Stomach (tissue), 4 donors: Measurements from ENCODE around the gene SEMA5A.

Experiments used
- CTCF ChIP-seq, 7 experiments: fragments of 450-650 bp in 4 of 7; fragments of 200-600 bp in 3 of 7; sonication (generic) in 3 of 7; IDR thresholded peaks; one replicate each; pipeline ENCODE4 v1.5.1; 2016 to 2019; ENCODE audit warnings: antibody characterized with exemption in 7 of 7, control low read depth in 2 of 7, mild to moderate bottlenecking in 1 of 7
- POLR2A ChIP-seq, 4 donors: fragments of 450-650 bp; IDR thresholded peaks; one replicate each; pipeline ENCODE4 v1.6.1; 2016; ENCODE audit warnings: antibody characterized with exemption in 4 of 4, control low read depth in 2 of 4, mild to moderate bottlenecking in 1 of 4, moderate library complexity in 1 of 4
- POLR2AphosphoS5 ChIP-seq, 3 donors: sonication (generic); formaldehyde crosslinking; IDR thresholded peaks; one replicate each; pipeline ENCODE4 v1.6.1; 2016; ENCODE audit warnings: antibody characterized with exemption in 3 of 3

GRCh38 chr5:9444346-9444745 is 101.5 kb downstream of the SEMA5A start:
- TF ChIP-seq CTCF (IDR thresholded peaks at IDR 0.05) (no peak), POLR2A (IDR thresholded peaks at IDR 0.05) (no peak), POLR2AphosphoS5 (IDR thresholded peaks at IDR 0.05) (no peak)
